22Rv1 (cell line): Measurements from ENCODE around the gene ARHGEF6.
"Not testable (repeated sequence)": the region's sequence is repeated elsewhere in the genome, so short reads cannot be mapped to it uniquely, and the experiment has no call there.

Experiments used
- H3K27ac ChIP-seq: fragments of 450-650 bp; 2 replicates; pipeline ENCODE4 v1.5.1; 2017
- CTCF ChIP-seq: fragments of 450-650 bp; IDR thresholded peaks from 2 replicates; pipeline ENCODE4 v1.5.1; 2017; ENCODE audit warnings: mild to moderate bottlenecking
- ZFX ChIP-seq: fragments of 450-650 bp; IDR thresholded peaks from 2 replicates; pipeline ENCODE4 v1.6.1; 2017; ENCODE audit warnings: antibody characterized with exemption, borderline replicate concordance

Gene ARHGEF6

GRCh38 chrX:136781180-136781797, 557 bp upstream of the ARHGEF6 start:
- TF ChIP-seq CTCF, result no peak
- no peak overlapping the region for H3K27ac ChIP-seq

GRCh38 chrX:136780241-136780640, 491 bp downstream of the ARHGEF6 start:
- no peak overlapping the region for H3K27ac ChIP-seq

GRCh38 chrX:136779346-136779781, 1.4 kb downstream of the ARHGEF6 start:
- H3K27ac ChIP-seq, result no peak overlapping the region

More at GRCh38 chrX:136780241-136780640, 491 bp downstream of the ARHGEF6 start:
- TF ChIP-seq ZFX (no peak), CTCF (no peak)

GRCh38 chrX:136778916-136779315, 1.8 kb downstream of the ARHGEF6 start:
- no peak overlapping the region for H3K27ac ChIP-seq
- TF ChIP-seq CTCF, result no peak
- no peak for TF ChIP-seq ZFX

More at GRCh38 chrX:136779346-136779781, 1.4 kb downstream of the ARHGEF6 start:
- no peak for TF ChIP-seq CTCF
- no peak for TF ChIP-seq ZFX

GRCh38 chrX:136778020-136778419, 2.7 kb downstream of the ARHGEF6 start:
- H3K27ac ChIP-seq, result no peak overlapping the region
- no peak for TF ChIP-seq ZFX
- no peak for TF ChIP-seq CTCF

GRCh38 chrX:136773648-136774047, 7.1 kb downstream of the ARHGEF6 start:
- TF ChIP-seq CTCF (no peak), ZFX (no peak)
- no peak overlapping the region for H3K27ac ChIP-seq

- not testable (repeated sequence) for H3K27ac ChIP-seq
Observed at GRCh38 chrX:136771869-136772268, 8.9 kb downstream of the ARHGEF6 start.
